Left forelimb (tissue), 1 donor: ENCODE data around the gene RBPMS2.

ENCODE experiments used
- DNase-seq: peaks from one replicate; pipeline ENCODE4 v3.0.0-alpha.2; 2018; ENCODE audit warnings: low spot score

Gene RBPMS2

GRCh38 chr15:64720188-64720587 is 55.2 kb downstream of the RBPMS2 start:
- DNase-seq, result no peak

GRCh38 chr15:64717735-64718495 is 57.5 kb downstream of the RBPMS2 start:
- DNase-seq, result no peak

GRCh38 chr15:64717130-64717529 is 58.3 kb downstream of the RBPMS2 start:
- no peak for DNase-seq

GRCh38 chr15:64716452-64716851 is 58.9 kb downstream of the RBPMS2 start:
- DNase-seq, result no peak

- DNase-seq, result no peak
Observed at GRCh38 chr15:64713592-64713991, 61.8 kb downstream of the RBPMS2 start.

- no peak for DNase-seq
Observed at GRCh38 chr15:64712353-64712752, 63.0 kb downstream of the RBPMS2 start.

GRCh38 chr15:64710676-64711428 is 64.5 kb downstream of the RBPMS2 start:
- no peak for DNase-seq

GRCh38 chr15:64706011-64706911 is 69.1 kb downstream of the RBPMS2 start:
- no peak for DNase-seq

GRCh38 chr15:64705006-64705405 is 70.4 kb downstream of the RBPMS2 start:
- no peak for DNase-seq

- DNase-seq, result no peak
Observed at GRCh38 chr15:64703632-64703959, 71.8 kb downstream of the RBPMS2 start.

GRCh38 chr15:64702816-64703631 is 72.4 kb downstream of the RBPMS2 start:
- DNase-seq, result peak; percentile 99

- no peak for DNase-seq
Observed at GRCh38 chr15:64701482-64702184, 73.8 kb downstream of the RBPMS2 start.

- DNase-seq, result no peak
Observed at GRCh38 chr15:64701051-64701450, 74.3 kb downstream of the RBPMS2 start.

- peak; percentile 82 for DNase-seq
Observed at GRCh38 chr15:64699751-64700388, 75.5 kb downstream of the RBPMS2 start.

GRCh38 chr15:64698823-64699222 is 76.6 kb downstream of the RBPMS2 start:
- DNase-seq, result no peak

- DNase-seq, result no peak
Observed at GRCh38 chr15:64697911-64698369, 77.4 kb downstream of the RBPMS2 start.

- DNase-seq, result no peak
Observed at GRCh38 chr15:64696481-64696880, 78.9 kb downstream of the RBPMS2 start.

GRCh38 chr15:64695561-64695992 is 79.8 kb downstream of the RBPMS2 start:
- no peak for DNase-seq

- no peak for DNase-seq
Observed at GRCh38 chr15:64694816-64695215, 80.6 kb downstream of the RBPMS2 start.

- no peak for DNase-seq
Observed at GRCh38 chr15:64693134-64693533, 82.3 kb downstream of the RBPMS2 start.
